Measurements from ENCODE around the gene DERA.
"Not testable (repeated sequence)": the region's sequence is repeated elsewhere in the genome, so short reads cannot be mapped to it uniquely, and the experiment has no call there.

DNA sequence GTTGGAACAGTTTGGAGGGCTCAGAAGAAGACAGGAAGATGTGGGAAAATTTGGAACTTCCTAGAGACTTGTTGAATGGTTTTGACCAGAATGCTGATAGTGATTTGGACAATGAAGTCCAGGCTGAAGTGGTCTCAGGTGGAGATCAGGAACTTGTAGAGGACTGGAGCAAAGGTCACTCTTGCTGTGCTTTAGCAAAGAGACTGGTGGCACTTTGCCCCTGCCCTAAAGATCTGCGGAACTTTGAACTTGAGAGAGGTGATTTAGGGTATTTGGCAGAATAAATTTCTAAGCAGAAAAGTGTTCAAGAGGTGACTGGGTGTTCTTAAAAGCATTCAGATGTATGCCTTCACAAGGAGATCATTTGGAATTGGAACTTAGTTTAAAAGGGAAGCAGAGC lies 102.6 kb downstream of the DERA start:
- TF ChIP-seq, protein P1, sequence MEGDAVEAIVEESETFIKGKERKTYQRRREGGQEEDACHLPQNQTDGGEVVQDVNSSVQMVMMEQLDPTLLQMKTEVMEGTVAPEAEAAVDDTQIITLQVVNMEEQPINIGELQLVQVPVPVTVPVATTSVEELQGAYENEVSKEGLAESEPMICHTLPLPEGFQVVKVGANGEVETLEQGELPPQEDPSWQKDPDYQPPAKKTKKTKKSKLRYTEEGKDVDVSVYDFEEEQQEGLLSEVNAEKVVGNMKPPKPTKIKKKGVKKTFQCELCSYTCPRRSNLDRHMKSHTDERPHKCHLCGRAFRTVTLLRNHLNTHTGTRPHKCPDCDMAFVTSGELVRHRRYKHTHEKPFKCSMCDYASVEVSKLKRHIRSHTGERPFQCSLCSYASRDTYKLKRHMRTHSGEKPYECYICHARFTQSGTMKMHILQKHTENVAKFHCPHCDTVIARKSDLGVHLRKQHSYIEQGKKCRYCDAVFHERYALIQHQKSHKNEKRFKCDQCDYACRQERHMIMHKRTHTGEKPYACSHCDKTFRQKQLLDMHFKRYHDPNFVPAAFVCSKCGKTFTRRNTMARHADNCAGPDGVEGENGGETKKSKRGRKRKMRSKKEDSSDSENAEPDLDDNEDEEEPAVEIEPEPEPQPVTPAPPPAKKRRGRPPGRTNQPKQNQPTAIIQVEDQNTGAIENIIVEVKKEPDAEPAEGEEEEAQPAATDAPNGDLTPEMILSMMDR (conservative IDR thresholded peaks at IDR 0.05 in 1 of 2, IDR thresholded peaks at IDR 0.05 in 1 of 2; ENCODE audit: low read depth in 1 of 2, low read length in 2 of 2): not testable (repeated sequence)
- not testable (repeated sequence) for TF ChIP-seq EZH2 (IDR thresholded peaks at IDR 0.05; ENCODE audit: low read length, missing control alignments)

Measured in fibroblast of lung (primary cell).